SK-N-MC (cell line): ENCODE measurements around the gene MBOAT2.

Experiments used
- EZH2 ChIP-seq: fragments of 200-600 bp; sonication (generic); IDR thresholded peaks from one replicate; pipeline ENCODE4 v1.6.1; 2017; ENCODE audit warnings: antibody characterized with exemption
- FOXP2 ChIP-seq: optimal IDR thresholded peaks from 2 replicates; pipeline ENCODE3; 2011; ENCODE audit warnings: mild to moderate bottlenecking, moderate library complexity; ENCODE audit not compliant: insufficient read depth; ENCODE audit errors: extremely low read length, control extremely low read depth

DNA sequence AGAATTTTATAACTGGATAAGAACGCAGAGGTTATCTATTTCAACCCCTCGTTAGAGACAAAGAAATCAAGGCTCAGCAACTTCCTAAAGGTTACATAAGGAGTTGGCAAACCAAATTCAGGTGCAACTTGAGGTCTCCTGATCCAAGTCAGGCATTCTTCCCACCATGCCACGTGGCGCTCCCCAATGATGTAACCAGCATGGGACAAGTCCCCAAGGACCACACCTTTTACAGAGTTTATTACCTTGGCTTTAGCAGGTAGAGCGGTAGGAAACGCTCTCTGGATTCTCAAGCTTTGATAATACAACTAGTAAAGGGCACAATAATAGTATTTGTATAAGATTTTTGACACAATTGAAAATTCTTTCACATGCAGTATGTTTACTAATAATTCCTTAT, 26.7 kb upstream of the MBOAT2 start:
- TF ChIP-seq EZH2, result no peak
- TF ChIP-seq FOXP2, result no peak
